H9 (cell line): Measurements from ENCODE around the gene DENND1A. TPM values are rescaled to one million over a fixed set of nuclear protein-coding genes. Genes with fewer than 3 reads are reported as not detected.

Experiments used
- DNase-seq: peaks from one replicate; pipeline ENCODE4 v3.0.0-alpha.2; 2017
- H2AFZ ChIP-seq: one replicate; pipeline ENCODE4 v1.6.1; 2013; ENCODE audit warnings: mild to moderate bottlenecking, low read length, control low read depth, moderate library complexity
- H2AK5ac ChIP-seq: 2 replicates; pipeline ENCODE4 v1.6.1; 2013; ENCODE audit warnings: low read length, control low read depth, mixed read lengths; ENCODE audit not compliant: insufficient read length
- H2BK120ac ChIP-seq: one replicate; pipeline ENCODE4 v1.6.1; 2013; ENCODE audit warnings: low read depth, mild to moderate bottlenecking, low read length, control low read depth, inconsistent platforms; ENCODE audit not compliant: poor library complexity, severe bottlenecking
- H2BK12ac ChIP-seq: 2 replicates; pipeline ENCODE4 v1.6.1; 2013; ENCODE audit warnings: low read length, control low read depth, mixed read lengths, low read depth; ENCODE audit not compliant: insufficient read length
- H2BK15ac ChIP-seq: 2 replicates; pipeline ENCODE4 v1.6.1; 2013; ENCODE audit warnings: low read depth, low read length, control low read depth
- H2BK20ac ChIP-seq: one replicate; pipeline ENCODE4 v1.6.1; 2013; ENCODE audit warnings: low read depth, mild to moderate bottlenecking, low read length, control low read depth, inconsistent platforms; ENCODE audit not compliant: poor library complexity, severe bottlenecking
- H2BK5ac ChIP-seq: 2 replicates; pipeline ENCODE4 v1.6.1; 2013; ENCODE audit warnings: low read length, control low read depth, mixed read lengths; ENCODE audit not compliant: insufficient read length
- H3K14ac ChIP-seq: 2 replicates; pipeline ENCODE4 v1.6.1; 2013; ENCODE audit warnings: low read length, control low read depth; ENCODE audit not compliant: insufficient read depth
- H3K18ac ChIP-seq: 2 replicates; pipeline ENCODE4 v1.6.1; 2013; ENCODE audit warnings: low read depth, mild to moderate bottlenecking, mixed read lengths, low read length, control low read depth; ENCODE audit not compliant: insufficient read length
- H3K23ac ChIP-seq: 2 replicates; pipeline ENCODE4 v1.6.1; 2013; ENCODE audit warnings: low read length, control low read depth, mixed read lengths, low read depth; ENCODE audit not compliant: insufficient read length
- H3K23me2 ChIP-seq: 2 replicates; pipeline ENCODE4 v1.6.1; 2013; ENCODE audit warnings: low read depth, mild to moderate bottlenecking, mixed read lengths, low read length, control low read depth; ENCODE audit not compliant: insufficient read length, poor library complexity, severe bottlenecking
- H3K27ac ChIP-seq: 2 replicates; pipeline ENCODE4 v1.5.1; 2013; ENCODE audit warnings: low read length, control low read depth, mixed read lengths, low read depth; ENCODE audit not compliant: insufficient read length
- H3K27me3 ChIP-seq: 2 replicates; pipeline ENCODE4 v1.6.1; 2013; ENCODE audit warnings: low read length, control low read depth, inconsistent platforms; ENCODE audit not compliant: insufficient read depth
- H3K4ac ChIP-seq: 2 replicates; pipeline ENCODE4 v1.6.1; 2013; ENCODE audit warnings: low read depth, mild to moderate bottlenecking, control low read depth, inconsistent platforms, low read length, moderate library complexity
- H3K4me1 ChIP-seq: 2 replicates; pipeline ENCODE4 v1.6.1; 2013; ENCODE audit warnings: low read length, control low read depth, inconsistent platforms; ENCODE audit not compliant: insufficient read depth
- H3K4me2 ChIP-seq: 2 replicates; pipeline ENCODE4 v1.6.1; 2013; ENCODE audit warnings: low read length, control low read depth, mixed read lengths; ENCODE audit not compliant: insufficient read length, insufficient read depth
- H3K56ac ChIP-seq: 2 replicates; pipeline ENCODE4 v1.6.1; 2013; ENCODE audit warnings: low read depth, mild to moderate bottlenecking, mixed read lengths, low read length, control low read depth; ENCODE audit not compliant: insufficient read length
- H3K79me1 ChIP-seq: 2 replicates; pipeline ENCODE4 v1.6.1; 2013; ENCODE audit warnings: low read depth, mild to moderate bottlenecking, moderate library complexity, low read length, control low read depth, inconsistent platforms; ENCODE audit not compliant: insufficient read depth, poor library complexity, severe bottlenecking
- H3K79me2 ChIP-seq: 2 replicates; pipeline ENCODE4 v1.6.1; 2013; ENCODE audit warnings: low read length, control low read depth, inconsistent platforms; ENCODE audit not compliant: insufficient read depth
- H3K9ac ChIP-seq: 2 replicates; pipeline ENCODE4 v1.6.1; 2013; ENCODE audit warnings: low read length, control low read depth, mixed read lengths; ENCODE audit not compliant: insufficient read length; ENCODE audit errors: extremely low read depth
- H3K9me3 ChIP-seq: one replicate; pipeline ENCODE4 v1.6.1; 2013; ENCODE audit warnings: low read depth, low read length, inconsistent platforms; ENCODE audit not compliant: control insufficient read depth
- H3T11ph ChIP-seq: one replicate; pipeline ENCODE4 v1.6.1; 2013; ENCODE audit warnings: mild to moderate bottlenecking, low read length, control low read depth, inconsistent platforms
- H4K20me1 ChIP-seq: one replicate; pipeline ENCODE4 v1.6.1; 2013; ENCODE audit not compliant: control insufficient read depth, insufficient read length, insufficient read depth
- H4K5ac ChIP-seq: 2 replicates; pipeline ENCODE4 v1.6.1; 2013; ENCODE audit warnings: low read depth, mild to moderate bottlenecking, mixed read lengths, low read length, control low read depth; ENCODE audit not compliant: insufficient read length
- H4K8ac ChIP-seq: replicated peaks from 2 replicates; pipeline ENCODE4 v1.6.1; 2013; ENCODE audit warnings: low read length, control low read depth, mixed read lengths, low read depth; ENCODE audit not compliant: insufficient read length
- H4K91ac ChIP-seq: 2 replicates; pipeline ENCODE4 v1.6.1; 2013; ENCODE audit warnings: low read depth, mild to moderate bottlenecking, moderate library complexity, mixed read lengths, low read length, control low read depth; ENCODE audit not compliant: insufficient read length
- H3K27ac Mint-ChIP-seq, 3 experiments: 2 replicates in 2 of 3; 3 replicates in 1 of 3; pipeline ENCODE4 v1.8.0; 2020 to 2021; ENCODE audit warnings: mixed read lengths in 3 of 3, mild to moderate bottlenecking in 1 of 3, moderate library complexity in 1 of 3
- H3K27me3 Mint-ChIP-seq: 2 replicates; pipeline ENCODE4 v1.8.0; 2021; ENCODE audit warnings: low read depth, mild to moderate bottlenecking, moderate library complexity, mixed read lengths
- H3K36me3 Mint-ChIP-seq, 3 experiments: 2 replicates in 2 of 3; 3 replicates in 1 of 3; pipeline ENCODE4 v1.8.0; 2020 to 2021; ENCODE audit warnings: low read depth in 3 of 3, mixed read lengths in 3 of 3; ENCODE audit not compliant: insufficient read depth in 1 of 3
- H3K4me1 Mint-ChIP-seq, 2 experiments: 2 replicates each; pipeline ENCODE4 v1.8.0; 2020; ENCODE audit warnings: mixed read lengths in 2 of 2
- H3K4me3 Mint-ChIP-seq, 2 experiments: 2 replicates in 1 of 2; 3 replicates in 1 of 2; pipeline ENCODE4 v1.8.0; 2020 to 2021; ENCODE audit warnings: mild to moderate bottlenecking in 2 of 2, mixed read lengths in 2 of 2, moderate library complexity in 1 of 2
- H3K9me3 Mint-ChIP-seq, 2 experiments: 2 replicates in 1 of 2; 3 replicates in 1 of 2; pipeline ENCODE4 v1.8.0; 2020; ENCODE audit warnings: mild to moderate bottlenecking in 2 of 2, mixed read lengths in 2 of 2, moderate library complexity in 1 of 2
- CTCF ChIP-seq: fragments of 200-600 bp; sonication (generic); conservative IDR thresholded peaks from 3 replicates; pipeline ENCODE4 v1.8.0; 2021; ENCODE audit warnings: antibody characterized with exemption, mild to moderate bottlenecking
- WGBS: extraction: QIAGEN DNeasy Blood & Tissue Kit; methylation state at CpG from one replicate; pipeline ENCODE4 v1.1.7; 2013; ENCODE audit warnings: missing lambda C conversion rate, low lambda C conversion rate, mixed read lengths; ENCODE audit not compliant: insufficient read length; ENCODE audit errors: extremely low coverage; 5-methylcytosine and 5-hydroxymethylcytosine counted together
- total RNA-seq: library from RNA; stranded (reverse); gene quantifications from 2 replicates; pipeline ENCODE4 v1.2.1, GENCODE V29; 2021

Gene DENND1A
- total RNA-seq, 1 experiment from 2014 or later = 20.4 TPM

DNA sequence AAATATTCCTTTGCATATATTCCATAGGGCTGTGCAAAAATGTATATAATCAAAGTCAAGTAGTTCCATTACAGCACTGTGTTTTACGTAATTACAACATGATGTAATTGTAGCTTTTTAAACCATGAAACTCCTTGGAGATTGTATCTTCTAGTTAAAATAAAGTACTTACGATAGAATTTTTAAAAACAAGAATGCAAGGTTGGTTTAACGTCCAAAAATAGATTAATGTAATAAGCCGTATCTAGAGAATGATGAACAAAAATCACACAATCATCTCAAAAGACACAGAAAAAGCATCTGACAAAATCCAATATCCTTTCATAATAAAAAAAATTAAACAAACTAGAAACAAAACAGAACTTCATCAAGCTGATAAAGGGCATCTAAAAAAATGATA, 86.2 kb downstream of the DENND1A start:
- no peak overlapping the region for H3K9ac ChIP-seq
- H3K23ac ChIP-seq = no peak overlapping the region
- H4K91ac ChIP-seq = no peak overlapping the region
- no peak overlapping the region for H2AFZ ChIP-seq
- no peak overlapping the region for H2BK15ac ChIP-seq
- H2BK120ac ChIP-seq = no peak overlapping the region
- H3K4me2 ChIP-seq = no peak overlapping the region
- H2BK5ac ChIP-seq = no peak overlapping the region
- Mint-ChIP-seq H3K27me3 (no peaks in the 10 kb centered on the region), H3K27ac (no peak overlapping the region), H3K9me3 (peaks cover 22 to 34% of the 10 kb centered on the region in 2 experiments), H3K4me1 (peaks cover 18 to 24% of the 10 kb centered on the region in 2 experiments), H3K4me3 (no peak overlapping the region), H3K36me3 (peaks cover 27 to 39% (median 38%) of the 10 kb centered on the region in 3 experiments)
- no CpG with 5 or more reads among the region's 4 CpGs for WGBS
- H4K20me1 ChIP-seq = no peaks in the 10 kb centered on the region
- TF ChIP-seq CTCF = no peak
- no peak overlapping the region for H2AK5ac ChIP-seq
- no peaks in the 10 kb centered on the region for H3K27me3 ChIP-seq
- H3K4ac ChIP-seq = no peak overlapping the region
- H3K27ac ChIP-seq = no peak overlapping the region
- peaks cover 5% of the 10 kb centered on the region; the same call in 1 of the 2 replicates for H3K4me1 ChIP-seq
- no peak overlapping the region for H4K8ac ChIP-seq
- no peak overlapping the region for H4K5ac ChIP-seq
- H3K79me1 ChIP-seq = no peaks in the 10 kb centered on the region
- no peaks in the 10 kb centered on the region for H3K79me2 ChIP-seq
- no peak for DNase-seq
- no peak overlapping the region for H2BK12ac ChIP-seq
- H3K9me3 ChIP-seq = no peaks in the 10 kb centered on the region
- H3K56ac ChIP-seq = no peak overlapping the region
- H3K14ac ChIP-seq = no peak overlapping the region
- no peak overlapping the region for H3K18ac ChIP-seq
- no peaks in the 10 kb centered on the region for H3K23me2 ChIP-seq
- no peak overlapping the region for H3T11ph ChIP-seq
- no peak overlapping the region for H2BK20ac ChIP-seq
